WTC11 (cell line): ENCODE results near the gene IQGAP3. TPM values are rescaled to one million over a fixed set of nuclear protein-coding genes. Genes with fewer than 3 reads are reported as not detected.
A peak's percentile ranks its signal among the peaks of the same experiment; 100 is the strongest.

Experiments
- ATAC-seq: fragments of 200-7000 bp; cut with Tn5 transposase; 2 replicates; pipeline ENCODE4 v1.10.0; 2021; ENCODE audit warnings: mild to moderate bottlenecking, moderate library complexity
- CTCF ChIA-PET: fragments of 300-600 bp; sonication (Branson Sonifier 250); formaldehyde crosslinking; loops from one replicate; lab custom pipeline; 2021; ENCODE audit warnings: antibody characterized with exemption; lab: Charles Lee
- POLR2A ChIA-PET: fragments of 350-600 bp; sonication (Branson Sonifier 250); formaldehyde crosslinking; loops from one replicate; lab custom pipeline; 2021; ENCODE audit warnings: antibody characterized with exemption; lab: Charles Lee
- DNase-seq: peaks from one replicate; pipeline ENCODE4 v3.0.0; 2021; ENCODE audit warnings: low spot score
- H3K27ac Mint-ChIP-seq: 2 replicates; pipeline ENCODE4 v1.8.0; 2021; ENCODE audit warnings: mixed read lengths
- H3K27me3 Mint-ChIP-seq: 2 replicates; pipeline ENCODE4 v1.8.0; 2021; ENCODE audit warnings: low read depth, mild to moderate bottlenecking, moderate library complexity, mixed read lengths
- H3K36me3 Mint-ChIP-seq: 2 replicates; pipeline ENCODE4 v1.8.0; 2021; ENCODE audit warnings: mixed read lengths
- H3K4me1 Mint-ChIP-seq: 2 replicates; pipeline ENCODE4 v1.8.0; 2022; ENCODE audit warnings: mixed read lengths
- H3K4me3 Mint-ChIP-seq: 2 replicates; pipeline ENCODE4 v1.8.0; 2021; ENCODE audit warnings: mild to moderate bottlenecking, moderate library complexity, mixed read lengths
- H3K9me3 Mint-ChIP-seq: 2 replicates; pipeline ENCODE4 v1.8.0; 2021; ENCODE audit warnings: mixed read lengths
- ARID4B ChIP-seq: sonication (generic); formaldehyde crosslinking; IDR thresholded peaks from 2 replicates; pipeline ENCODE4 v1.8.0; 2023; ENCODE audit warnings: missing genetic modification reagents, mild to moderate bottlenecking, borderline replicate concordance
- ESRRA ChIP-seq: sonication (generic); formaldehyde crosslinking; IDR thresholded peaks from 2 replicates; pipeline ENCODE4 v1.8.1; 2022; ENCODE audit warnings: mild to moderate bottlenecking, missing genetic modification reagents, borderline replicate concordance
- GTF2I ChIP-seq: fragments of 250-450 bp; sonication (Bioruptor Pico); conservative IDR thresholded peaks from 2 replicates; pipeline ENCODE4 v1.4.0; 2021; ENCODE audit warnings: mild to moderate bottlenecking
- HMGA2 ChIP-seq: fragments of 250-450 bp; sonication (Bioruptor Pico); IDR thresholded peaks from 2 replicates; pipeline ENCODE4 v1.4.0; 2021; ENCODE audit warnings: mild to moderate bottlenecking, moderate library complexity
- JAZF1 ChIP-seq: fragments of 250-450 bp; sonication (Bioruptor Pico); IDR thresholded peaks from 2 replicates; pipeline ENCODE4 v1.9.0; 2021; ENCODE audit warnings: moderate library complexity, mild to moderate bottlenecking, inconsistent platforms
- MLX ChIP-seq: sonication (generic); formaldehyde crosslinking; IDR thresholded peaks from 2 replicates; pipeline ENCODE4 v1.8.1; 2023; ENCODE audit warnings: mild to moderate bottlenecking, missing genetic modification reagents, moderate library complexity
- PRRX2 ChIP-seq: fragments of 250-450 bp; sonication (Bioruptor Pico); IDR thresholded peaks from 2 replicates; pipeline ENCODE4 v1.8.0; 2021; ENCODE audit warnings: mild to moderate bottlenecking
- RORB ChIP-seq: fragments of 250-450 bp; sonication (Bioruptor Pico); IDR thresholded peaks from 2 replicates; pipeline ENCODE4 v1.9.0; 2021; ENCODE audit warnings: mild to moderate bottlenecking
- STAT6 ChIP-seq: sonication (generic); formaldehyde crosslinking; conservative IDR thresholded peaks from 2 replicates; pipeline ENCODE4 v1.8.1; 2023; ENCODE audit warnings: mild to moderate bottlenecking, low read depth, missing genetic modification reagents, moderate library complexity
- ZNF263 ChIP-seq: sonication (generic); formaldehyde crosslinking; IDR thresholded peaks from 2 replicates; pipeline ENCODE4 v1.8.1; 2022; ENCODE audit warnings: low read depth, mild to moderate bottlenecking, moderate library complexity, missing genetic modification reagents
- ZNF396 ChIP-seq: fragments of 250-450 bp; sonication (Bioruptor Pico); IDR thresholded peaks from 2 replicates; pipeline ENCODE4 v1.8.0; 2021; ENCODE audit warnings: mild to moderate bottlenecking, moderate library complexity, borderline replicate concordance
- ZNF416 ChIP-seq: fragments of 250-450 bp; sonication (Bioruptor Pico); IDR thresholded peaks from 2 replicates; pipeline ENCODE4 v1.9.0; 2021; ENCODE audit warnings: mild to moderate bottlenecking, inconsistent platforms
- ZNF425 ChIP-seq: fragments of 250-450 bp; sonication (Bioruptor Pico); conservative IDR thresholded peaks from 2 replicates; pipeline ENCODE4 v1.9.0; 2021; ENCODE audit warnings: mild to moderate bottlenecking
- ZNF532 ChIP-seq: fragments of 250-450 bp; sonication (Bioruptor Pico); IDR thresholded peaks from 2 replicates; pipeline ENCODE4 v1.9.0; 2021; ENCODE audit warnings: mild to moderate bottlenecking, borderline replicate concordance
- total RNA-seq: library from RNA; stranded (reverse); gene quantifications from 3 replicates; pipeline ENCODE4 v1.2.3, GENCODE V29; 2021

Gene IQGAP3
- total RNA-seq, 1 experiment from 2014 or later = 33.3 TPM

- ATAC-seq = no peak
- CTCF ChIA-PET = interaction anchor here (0.9 to 1.7 kb wide), 4 partner anchors 15 to 101 kb away, joined by 3 to 4 read pairs (median 3); no protein-coding TSS in a partner anchor
- POLR2A ChIA-PET = no interaction called here
- no peaks in the 10 kb centered on the region for H3K9me3 Mint-ChIP-seq
- no peak overlapping the region for H3K4me3 Mint-ChIP-seq
- H3K27ac Mint-ChIP-seq = 0 out of 2 replicates have a peak overlapping the region, but pooled peaks have one; percentile 77
- no peak for DNase-seq
- H3K27me3 Mint-ChIP-seq = no peaks in the 10 kb centered on the region
- H3K36me3 Mint-ChIP-seq = peaks cover 10% of the 10 kb centered on the region
- no peak for TF ChIP-seq ESRRA (CRISPR knock-in tag)
- TF ChIP-seq MLX = no peak
- TF ChIP-seq ZNF532 (CRISPR knock-in tag) = no peak
- TF ChIP-seq GTF2I (CRISPR knock-in tag) = no peak
- TF ChIP-seq ZNF396 (CRISPR knock-in tag) = no peak
- no peak for TF ChIP-seq ZNF416
- no peak for TF ChIP-seq PRRX2 (CRISPR knock-in tag)
- TF ChIP-seq ZNF263 (CRISPR knock-in tag) = no peak
- TF ChIP-seq RORB (CRISPR knock-in tag) = no peak
- TF ChIP-seq HMGA2 = no peak
- TF ChIP-seq JAZF1 = no peak
- no peak for TF ChIP-seq STAT6
- no peak for TF ChIP-seq ARID4B (CRISPR knock-in tag)
- no peak for TF ChIP-seq ZNF425 (CRISPR knock-in tag)
- H3K4me1 Mint-ChIP-seq = peaks cover 41% of the 10 kb centered on the region
Measured at GRCh38 chr1:156486421-156487344, 85.7 kb downstream of the IQGAP3 start.
